ENCODE measurements around the gene TAF13. TPM values are rescaled to one million over a fixed set of nuclear protein-coding genes. Genes with fewer than 3 reads are reported as not detected.
"Not testable (repeated sequence)": the region's sequence is repeated elsewhere in the genome, so short reads cannot be mapped to it uniquely, and the experiment has no call there.

TAF13 gene
- total RNA-seq, 1 donor = 117 TPM

- TF ChIP-seq, protein P1, sequence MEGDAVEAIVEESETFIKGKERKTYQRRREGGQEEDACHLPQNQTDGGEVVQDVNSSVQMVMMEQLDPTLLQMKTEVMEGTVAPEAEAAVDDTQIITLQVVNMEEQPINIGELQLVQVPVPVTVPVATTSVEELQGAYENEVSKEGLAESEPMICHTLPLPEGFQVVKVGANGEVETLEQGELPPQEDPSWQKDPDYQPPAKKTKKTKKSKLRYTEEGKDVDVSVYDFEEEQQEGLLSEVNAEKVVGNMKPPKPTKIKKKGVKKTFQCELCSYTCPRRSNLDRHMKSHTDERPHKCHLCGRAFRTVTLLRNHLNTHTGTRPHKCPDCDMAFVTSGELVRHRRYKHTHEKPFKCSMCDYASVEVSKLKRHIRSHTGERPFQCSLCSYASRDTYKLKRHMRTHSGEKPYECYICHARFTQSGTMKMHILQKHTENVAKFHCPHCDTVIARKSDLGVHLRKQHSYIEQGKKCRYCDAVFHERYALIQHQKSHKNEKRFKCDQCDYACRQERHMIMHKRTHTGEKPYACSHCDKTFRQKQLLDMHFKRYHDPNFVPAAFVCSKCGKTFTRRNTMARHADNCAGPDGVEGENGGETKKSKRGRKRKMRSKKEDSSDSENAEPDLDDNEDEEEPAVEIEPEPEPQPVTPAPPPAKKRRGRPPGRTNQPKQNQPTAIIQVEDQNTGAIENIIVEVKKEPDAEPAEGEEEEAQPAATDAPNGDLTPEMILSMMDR (IDR thresholded peaks at IDR 0.05; ENCODE audit: insufficient read depth, low read depth, low read length) = no peak
- DNase-seq (ENCODE audit: low read depth) = no peak
- no peak overlapping the region for H3K4me3 ChIP-seq (ENCODE audit: low read depth, low read length)
Measured at GRCh38 chr1:109020693-109021257, 55.0 kb downstream of the TAF13 start.

- H3K4me3 ChIP-seq (ENCODE audit: low read depth, low read length); DNase-seq (ENCODE audit: low read depth): not testable (repeated sequence)
Measured at GRCh38 chr1:109017719-109018118, 58.1 kb downstream of the TAF13 start.

DNA sequence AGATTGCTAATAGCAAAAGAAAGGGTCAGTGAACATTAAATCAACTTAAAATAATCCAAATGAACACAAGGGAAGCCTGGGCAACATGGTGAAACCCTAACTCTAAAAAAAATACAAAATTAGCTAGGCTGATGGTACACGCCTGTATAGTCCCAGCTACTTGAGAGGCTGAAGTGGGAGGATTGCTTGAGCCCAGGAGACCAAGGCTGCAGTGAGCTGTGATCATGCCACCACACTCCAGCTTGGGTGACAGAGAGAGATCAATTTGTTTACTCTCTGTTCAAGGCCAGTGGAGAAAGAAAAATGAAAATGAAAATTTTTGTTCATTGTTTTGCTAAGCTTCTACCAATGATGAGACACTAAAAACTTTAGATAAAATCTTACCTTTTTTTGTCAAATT is 58.7 kb downstream of the TAF13 start:
- DNase-seq (ENCODE audit: low read depth) = no peak
- TF ChIP-seq, protein P1 (IDR thresholded peaks at IDR 0.05; ENCODE audit: insufficient read depth, low read depth, low read length) = no peak
- no peak overlapping the region for H3K4me3 ChIP-seq (ENCODE audit: low read depth, low read length)

Small RNAs within 50 kb of the gene (small RNA-seq; reads per million reads assigned to genes)
- gene AL356488.2 = not detected
- gene BX679664.1 = not detected

Other genes with a start within 250 kb of the TAF13 start
- 0.86 and 1.6 TPM in 2 replicates for gene AKNAD1, start 218.9 kb downstream of the TAF13 start, total RNA-seq
- 24.2 and 35.0 TPM in 2 replicates for gene GPSM2, start 199.0 kb downstream of the TAF13 start, total RNA-seq
- gene CLCC1, start 112.5 kb downstream of the TAF13 start, total RNA-seq = 26.7 and 41.9 TPM in 2 replicates
- 16.4 and 25.5 TPM in 2 replicates for gene WDR47, start 33.9 kb downstream of the TAF13 start, total RNA-seq
- 22.2 and 28.1 TPM in 2 replicates for gene TMEM167B, start 14.8 kb upstream of the TAF13 start, total RNA-seq
- gene ELAPOR1, start 38.1 kb upstream of the TAF13 start, total RNA-seq = 0.43 and 0.64 TPM in 2 replicates
- gene SARS1, start 137.9 kb upstream of the TAF13 start, total RNA-seq = 235 and 310 TPM in 2 replicates
- gene CELSR2, start 173.5 kb upstream of the TAF13 start, total RNA-seq = 1.3 TPM in 2 replicates
- gene PSRC1, start 207.1 kb upstream of the TAF13 start, total RNA-seq = 14.2 and 23.3 TPM in 2 replicates
- gene MYBPHL, start 231.0 kb upstream of the TAF13 start, total RNA-seq = not detected in 2 replicates

All from fibroblast of villous mesenchyme (primary cell).